Vagina (tissue), 2 donors: ENCODE data around the gene SNAP29.

ENCODE experiments used
- CTCF ChIP-seq, 3 experiments: fragments of 450-650 bp in 2 of 3; fragments of 200-600 bp in 1 of 3; sonication (generic) in 1 of 3; IDR thresholded peaks; one replicate each; pipeline ENCODE4 v1.5.1; 2017 to 2019; ENCODE audit warnings: antibody characterized with exemption in 3 of 3, mild to moderate bottlenecking in 2 of 3, moderate library complexity in 2 of 3
- POLR2AphosphoS5 ChIP-seq, 2 donors: sonication (generic); formaldehyde crosslinking; IDR thresholded peaks; one replicate each; pipeline ENCODE4 v1.9.0; 2017; ENCODE audit warnings: antibody characterized with exemption in 2 of 2, mild to moderate bottlenecking in 2 of 2, low read depth in 1 of 2; ENCODE audit not compliant: insufficient read depth in 1 of 2

- TF ChIP-seq CTCF (IDR thresholded peaks at IDR 0.05) (no peak), POLR2AphosphoS5 (IDR thresholded peaks at IDR 0.05; ENCODE audit: insufficient read depth in 1 of 2, low read depth in 1 of 2) (no peak)
Measured at GRCh38 chr22:20869234-20869633, 10.4 kb downstream of the SNAP29 start.
